ENCODE measurements around the gene PPAT. TPM values are rescaled to one million over a fixed set of nuclear protein-coding genes. Genes with fewer than 3 reads are reported as not detected.
"Not testable (repeated sequence)": the region's sequence is repeated elsewhere in the genome, so short reads cannot be mapped to it uniquely, and the experiment has no call there.

PPAT gene
- total RNA-seq, 3 donors from 2014 or later, result 4.7 to 7.9 (median 7.5) TPM

- ATAC-seq, result peak; percentile 74
- TF ChIP-seq CTCF (IDR thresholded peaks at IDR 0.05), result no peak
- DNase-seq, result no peak
- peaks cover 18% of the 10 kb centered on the region for H3K4me1 ChIP-seq (ENCODE audit: low read depth)
- intact Hi-C loops (cut with DNase I, micrococcal nuclease), result no loop called here
- H3K4me3 ChIP-seq, result peak overlapping the region; percentile 99
- H3K9me3 ChIP-seq, result no peaks in the 10 kb centered on the region
- peaks cover 5% of the 10 kb centered on the region for H3K36me3 ChIP-seq (ENCODE audit: low read depth)
These were observed 32.6 kb upstream of the PPAT start for GRCh38 chr4:56468097-56468422.

- ATAC-seq, result peak; percentile 98
- intact Hi-C loops (cut with DNase I, micrococcal nuclease), result no loop called here
These were observed 32.1 kb upstream of the PPAT start, which contains the start of gene SRP72 for GRCh38 chr4:56467284-56468096. Gene SRP72 (plus strand): TSS chr4:56467617. CDS start chr4:56467636, 19 bp downstream.

GRCh38 chr4:56466910-56467283, 31.5 kb upstream of the PPAT start:
- H3K4me1 ChIP-seq (ENCODE audit: low read depth), result peaks cover 18% of the 10 kb centered on the region
- H3K4me3 ChIP-seq, result peak overlapping the region; percentile 99
- ATAC-seq (no peak), DNase-seq (peak in 1 of 3 donors; percentile 7)
- TF ChIP-seq CTCF (IDR thresholded peaks at IDR 0.05), result no peak
- intact Hi-C loops (cut with DNase I, micrococcal nuclease), result no loop called here
- no peaks in the 10 kb centered on the region for H3K9me3 ChIP-seq
- H3K36me3 ChIP-seq (ENCODE audit: low read depth), result no peaks in the 10 kb centered on the region

More at GRCh38 chr4:56467284-56468096, 32.1 kb upstream of the PPAT start, which contains the start of gene SRP72:
- H3K4me3 ChIP-seq, result peak within 1 kb of the TSS; percentile 99
- no peaks in the 10 kb centered on the region for H3K9me3 ChIP-seq
- TF ChIP-seq CTCF (IDR thresholded peaks at IDR 0.05), result no peak
- H3K36me3 ChIP-seq (ENCODE audit: low read depth), result peaks cover 3% of the 10 kb centered on the region
- peak; percentile 90 to 93 (median 93) for DNase-seq
- peaks cover 18% of the 10 kb centered on the region for H3K4me1 ChIP-seq (ENCODE audit: low read depth)

GRCh38 chr4:56466296-56466761, 30.9 kb upstream of the PPAT start:
- intact Hi-C loops (cut with DNase I, micrococcal nuclease); H3K36me3 ChIP-seq (ENCODE audit: low read depth); H3K4me3 ChIP-seq; H3K9me3 ChIP-seq: not testable (repeated sequence)
- peaks cover 18% of the 10 kb centered on the region for H3K4me1 ChIP-seq (ENCODE audit: low read depth)
- ATAC-seq (peak; percentile 74), DNase-seq (peak in 1 of 3 donors; percentile 23)

- Histone ChIP-seq H3K4me1 (ENCODE audit: low read depth) (peaks cover 18% of the 10 kb centered on the region), H3K4me3 (no peak overlapping the region), H3K36me3 (ENCODE audit: low read depth) (no peaks in the 10 kb centered on the region), H3K9me3 (no peaks in the 10 kb centered on the region)
- intact Hi-C loops (cut with DNase I, micrococcal nuclease), result no loop called here
- TF ChIP-seq CTCF (IDR thresholded peaks at IDR 0.05), result no peak
- ATAC-seq, result no peak
- DNase-seq, result peak in 1 of 3 donors; percentile 5
These were observed 30.3 kb upstream of the PPAT start for GRCh38 chr4:56465599-56466295.

GRCh38 chr4:56464581-56464980, 29.2 kb upstream of the PPAT start:
- no peak for ATAC-seq

More at GRCh38 chr4:56464581-56464980, 29.2 kb upstream of the PPAT start:
- no peak for DNase-seq
- no peak for TF ChIP-seq CTCF (IDR thresholded peaks at IDR 0.05)
- peaks cover 18% of the 10 kb centered on the region for H3K4me1 ChIP-seq (ENCODE audit: low read depth)
- no peaks in the 10 kb centered on the region for H3K36me3 ChIP-seq (ENCODE audit: low read depth)
- H3K4me3 ChIP-seq, result no peak overlapping the region
- intact Hi-C loops (cut with DNase I, micrococcal nuclease), result no loop called here
- H3K9me3 ChIP-seq, result no peaks in the 10 kb centered on the region

All from mucosa of descending colon (tissue), 3 donors.